Endodermal cell (in vitro differentiated cells): ENCODE data around the gene ZNF575. TPM values are rescaled to one million over a fixed set of nuclear protein-coding genes. Genes with fewer than 3 reads are reported as not detected.

ENCODE experiments used
- DNase-seq: peaks from one replicate; pipeline ENCODE4 v3.0.0-alpha.2; 2017
- H3K27ac ChIP-seq: 2 replicates; pipeline ENCODE4 v1.5.1; 2013; ENCODE audit warnings: mild to moderate bottlenecking, low read depth, low read length, moderate library complexity
- H3K27me3 ChIP-seq: 2 replicates; pipeline ENCODE4 v1.6.1; 2013; ENCODE audit warnings: mild to moderate bottlenecking, low read length, moderate library complexity; ENCODE audit not compliant: insufficient read depth, control insufficient read depth, poor library complexity, severe bottlenecking
- H3K36me3 ChIP-seq: 2 replicates; pipeline ENCODE4 v1.7.0; 2013; ENCODE audit warnings: mild to moderate bottlenecking, low read length, moderate library complexity; ENCODE audit not compliant: control insufficient read depth, insufficient read depth
- H3K4me1 ChIP-seq: one replicate; pipeline ENCODE4 v1.7.0; 2013; ENCODE audit warnings: low read length; ENCODE audit not compliant: control insufficient read depth, insufficient read depth
- H3K4me3 ChIP-seq: 2 replicates; pipeline ENCODE4 v1.5.1; 2013; ENCODE audit warnings: mild to moderate bottlenecking, low read length, moderate library complexity
- H3K9ac ChIP-seq: 2 replicates; pipeline ENCODE4 v1.6.1; 2013; ENCODE audit warnings: mild to moderate bottlenecking, low read length, moderate library complexity; ENCODE audit not compliant: poor library complexity, severe bottlenecking; ENCODE audit errors: extremely low read depth
- H3K9me3 ChIP-seq: 2 replicates; pipeline ENCODE4 v1.6.1; 2013; ENCODE audit warnings: mild to moderate bottlenecking, low read length, moderate library complexity; ENCODE audit not compliant: control insufficient read depth
- H3K27ac Mint-ChIP-seq: 2 replicates; pipeline ENCODE4 v1.8.0; 2020; ENCODE audit warnings: mixed read lengths
- H3K27me3 Mint-ChIP-seq: 2 replicates; pipeline ENCODE4 v1.8.0; 2021; ENCODE audit warnings: mild to moderate bottlenecking, mixed read lengths; ENCODE audit not compliant: insufficient read depth
- H3K36me3 Mint-ChIP-seq: 2 replicates; pipeline ENCODE4 v1.8.0; 2020; ENCODE audit warnings: low read depth, mixed read lengths
- H3K4me1 Mint-ChIP-seq: 2 replicates; pipeline ENCODE4 v1.8.0; 2020; ENCODE audit warnings: mixed read lengths
- H3K4me3 Mint-ChIP-seq: 2 replicates; pipeline ENCODE4 v1.8.0; 2020; ENCODE audit warnings: mild to moderate bottlenecking, moderate library complexity, mixed read lengths
- H3K9me3 Mint-ChIP-seq: 2 replicates; pipeline ENCODE4 v1.8.0; 2020; ENCODE audit warnings: mild to moderate bottlenecking, mixed read lengths
- WGBS, 2 experiments: methylation state at CpG; one replicate each; pipeline versions ENCODE4 v1.1.5 to v1.1.7; 2013; ENCODE audit warnings: missing lambda C conversion rate in 2 of 2, mixed read lengths in 1 of 2; ENCODE audit not compliant: insufficient coverage in 1 of 2, insufficient read length in 1 of 2; 5-methylcytosine and 5-hydroxymethylcytosine counted together
- total RNA-seq, 2 donors: library from RNA; stranded (reverse); fragmentation: NEBNext Ultra II Directional in 1 of 2; extraction: Animal tissue kit (Norgen Biotek cat#: 25700) in 1 of 2; gene quantifications; 2 replicates in 1 of 2; 3 replicates in 1 of 2; pipeline ENCODE4 v1.2.1, GENCODE V29; 2021
- TF ChIP-seq, protein P1 (sequence below): fragments of 200-600 bp; sonication (generic); conservative IDR thresholded peaks from 2 replicates; pipeline ENCODE4 v1.5.0; 2021; ENCODE audit warnings: antibody characterized with exemption, mild to moderate bottlenecking

ZNF575 gene
- total RNA-seq, 2 donors from 2014 or later = 0.22 TPM

- Histone ChIP-seq H3K4me1 (no peaks in the 10 kb centered on the region), H3K27me3 (no peaks in the 10 kb centered on the region), H3K9me3 (no peaks in the 10 kb centered on the region), H3K27ac (no peak overlapping the region), H3K36me3 (no peaks in the 10 kb centered on the region), H3K4me3 (no peak overlapping the region), H3K9ac (no peak overlapping the region)
- H3K36me3 Mint-ChIP-seq = peaks cover 6% of the 10 kb centered on the region
- no peak overlapping the region for H3K27ac Mint-ChIP-seq
- DNase-seq = no peak
- H3K4me3 Mint-ChIP-seq = no peak overlapping the region
- H3K27me3 Mint-ChIP-seq = peaks cover 10% of the 10 kb centered on the region
- 94% methylated on average over 5 to 7 of the region's 7 CpGs for WGBS, 2 experiments
- no peaks in the 10 kb centered on the region for H3K4me1 Mint-ChIP-seq
- TF ChIP-seq, protein P1, sequence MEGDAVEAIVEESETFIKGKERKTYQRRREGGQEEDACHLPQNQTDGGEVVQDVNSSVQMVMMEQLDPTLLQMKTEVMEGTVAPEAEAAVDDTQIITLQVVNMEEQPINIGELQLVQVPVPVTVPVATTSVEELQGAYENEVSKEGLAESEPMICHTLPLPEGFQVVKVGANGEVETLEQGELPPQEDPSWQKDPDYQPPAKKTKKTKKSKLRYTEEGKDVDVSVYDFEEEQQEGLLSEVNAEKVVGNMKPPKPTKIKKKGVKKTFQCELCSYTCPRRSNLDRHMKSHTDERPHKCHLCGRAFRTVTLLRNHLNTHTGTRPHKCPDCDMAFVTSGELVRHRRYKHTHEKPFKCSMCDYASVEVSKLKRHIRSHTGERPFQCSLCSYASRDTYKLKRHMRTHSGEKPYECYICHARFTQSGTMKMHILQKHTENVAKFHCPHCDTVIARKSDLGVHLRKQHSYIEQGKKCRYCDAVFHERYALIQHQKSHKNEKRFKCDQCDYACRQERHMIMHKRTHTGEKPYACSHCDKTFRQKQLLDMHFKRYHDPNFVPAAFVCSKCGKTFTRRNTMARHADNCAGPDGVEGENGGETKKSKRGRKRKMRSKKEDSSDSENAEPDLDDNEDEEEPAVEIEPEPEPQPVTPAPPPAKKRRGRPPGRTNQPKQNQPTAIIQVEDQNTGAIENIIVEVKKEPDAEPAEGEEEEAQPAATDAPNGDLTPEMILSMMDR = no peak
- no peaks in the 10 kb centered on the region for H3K9me3 Mint-ChIP-seq
These were observed 36.0 kb upstream of the ZNF575 start for GRCh38 chr19:43496960-43497359.

DNA sequence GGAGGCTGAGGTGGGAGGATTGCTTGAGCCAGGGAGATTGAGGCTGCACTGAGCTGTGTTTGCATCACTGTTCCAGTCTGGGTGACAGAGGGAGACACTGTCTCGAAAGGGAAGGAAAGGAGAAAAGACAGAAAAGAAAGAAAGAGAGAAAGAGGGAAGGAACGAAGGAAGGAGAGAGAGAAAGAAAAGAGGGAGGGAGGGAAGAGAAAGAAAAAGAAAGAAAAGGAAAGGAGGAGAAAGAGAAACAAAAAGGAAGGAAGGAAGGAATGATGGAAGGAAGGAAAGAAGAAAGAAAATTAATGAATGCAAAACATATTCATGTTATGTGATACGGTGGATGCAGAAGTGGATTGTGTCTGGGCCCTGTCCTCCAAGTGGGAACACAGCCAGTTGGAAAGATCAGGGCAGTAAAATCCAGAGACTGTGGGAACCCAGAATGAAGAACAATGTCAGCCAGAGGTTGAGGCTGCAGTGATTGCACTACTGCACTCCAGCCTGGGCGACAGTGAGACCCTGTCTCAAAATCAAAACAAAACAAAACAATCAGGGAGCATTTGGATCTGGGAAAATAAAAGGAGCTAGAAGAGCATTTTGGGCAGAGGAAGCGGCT, 34.6 kb upstream of the ZNF575 start:
- no peaks in the 10 kb centered on the region for H3K9me3 Mint-ChIP-seq
- no peak overlapping the region for H3K9ac ChIP-seq
- no peak overlapping the region for H3K4me3 ChIP-seq
- no peaks in the 10 kb centered on the region for H3K27me3 ChIP-seq
- no peak overlapping the region for H3K27ac Mint-ChIP-seq
- TF ChIP-seq, protein P1 = no peak
- peaks cover 24% of the 10 kb centered on the region for H3K27me3 Mint-ChIP-seq
- H3K9me3 ChIP-seq = no peaks in the 10 kb centered on the region
- H3K4me3 Mint-ChIP-seq = no peak overlapping the region
- no peaks in the 10 kb centered on the region for H3K36me3 ChIP-seq
- no peak overlapping the region for H3K27ac ChIP-seq
- DNase-seq = no peak
- peaks cover 6% of the 10 kb centered on the region for H3K36me3 Mint-ChIP-seq
- 91 to 94% methylated on average over 4 to 5 of the region's 5 CpGs for WGBS, 2 experiments
- no peaks in the 10 kb centered on the region for H3K4me1 Mint-ChIP-seq
- H3K4me1 ChIP-seq = no peaks in the 10 kb centered on the region

- H3K4me1 ChIP-seq = no peaks in the 10 kb centered on the region
- peaks cover 3% of the 10 kb centered on the region for H3K4me1 Mint-ChIP-seq
- no peaks in the 10 kb centered on the region for H3K9me3 Mint-ChIP-seq
- 89 to 90% methylated on average over 3 of the region's 3 CpGs for WGBS, 2 experiments
- H3K36me3 ChIP-seq = no peaks in the 10 kb centered on the region
- H3K36me3 Mint-ChIP-seq = peaks cover 6% of the 10 kb centered on the region
- TF ChIP-seq, protein P1 = no peak
- H3K4me3 Mint-ChIP-seq = no peak overlapping the region
- no peak overlapping the region for H3K9ac ChIP-seq
- no peaks in the 10 kb centered on the region for H3K9me3 ChIP-seq
- no peak overlapping the region for H3K27ac ChIP-seq
- H3K27ac Mint-ChIP-seq = no peak overlapping the region
- no peaks in the 10 kb centered on the region for H3K27me3 ChIP-seq
- no peak for DNase-seq
- H3K4me3 ChIP-seq = no peak overlapping the region
- peaks cover 30% of the 10 kb centered on the region for H3K27me3 Mint-ChIP-seq
These were observed 33.9 kb upstream of the ZNF575 start for GRCh38 chr19:43499042-43499441.
